ENCODE data around the gene ALOX15.

The ALOX15 gene

DNA sequence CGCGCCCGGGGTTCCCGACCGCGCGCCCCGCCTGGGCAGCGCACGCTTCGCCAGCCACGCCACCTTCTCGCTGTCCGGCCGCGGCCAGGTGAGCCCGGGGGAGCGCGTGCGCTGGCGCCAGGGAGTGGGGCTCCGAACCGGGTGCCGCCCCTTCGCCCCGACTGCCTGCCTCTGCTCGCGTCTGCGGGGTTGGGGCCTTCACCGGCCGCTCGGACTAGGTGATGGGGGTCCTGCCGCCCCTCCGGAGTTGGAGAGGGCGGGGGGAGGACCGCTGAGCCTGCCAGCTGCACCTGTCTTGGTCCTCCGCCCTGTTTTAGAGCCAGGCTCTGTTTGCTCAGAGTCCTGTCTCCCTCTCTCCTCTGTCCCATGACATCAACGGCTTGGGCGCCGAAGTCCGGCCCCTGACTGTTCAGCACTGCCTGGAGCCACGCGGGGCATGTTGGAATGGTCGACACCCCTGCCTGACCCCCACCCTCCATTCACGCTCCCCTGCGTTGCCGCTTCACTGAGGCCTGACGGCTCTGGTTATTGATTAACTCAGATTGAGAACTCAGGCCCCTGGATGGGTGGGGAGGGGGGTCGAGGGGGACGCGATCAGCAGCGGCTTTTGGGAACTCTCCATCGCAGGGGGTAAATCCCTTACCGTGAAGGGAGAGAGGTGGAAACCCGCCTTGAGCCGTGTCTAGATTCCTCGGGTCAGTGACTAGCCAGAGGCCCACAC, 56.4 kb downstream of the ALOX15 start:
- no peak overlapping the region for H3K4me3 ChIP-seq (ENCODE audit: low read depth, low read length)
- DNase-seq (ENCODE audit: low read depth, low spot score), result no peak
- TF ChIP-seq CTCF (IDR thresholded peaks at IDR 0.05; ENCODE audit: low read depth, low read length), result no peak
- in situ Hi-C loops (cut with HindIII; ENCODE audit: low sequenced_read_pairs), result no loop called here

GRCh38 chr17:4584101-4584916, 57.2 kb downstream of the ALOX15 start, which contains the start of gene SMTNL2:
Gene SMTNL2 (plus strand): TSS chr17:4584529. CDS start chr17:4584606, 77 bp downstream.
- H3K4me3 ChIP-seq (ENCODE audit: low read depth, low read length), result no peak within 1 kb of the TSS
- in situ Hi-C loops (cut with HindIII; ENCODE audit: low sequenced_read_pairs), result no loop called here
- no peak for DNase-seq (ENCODE audit: low read depth, low spot score)
- TF ChIP-seq CTCF (IDR thresholded peaks at IDR 0.05; ENCODE audit: low read depth, low read length), result no peak

DNA sequence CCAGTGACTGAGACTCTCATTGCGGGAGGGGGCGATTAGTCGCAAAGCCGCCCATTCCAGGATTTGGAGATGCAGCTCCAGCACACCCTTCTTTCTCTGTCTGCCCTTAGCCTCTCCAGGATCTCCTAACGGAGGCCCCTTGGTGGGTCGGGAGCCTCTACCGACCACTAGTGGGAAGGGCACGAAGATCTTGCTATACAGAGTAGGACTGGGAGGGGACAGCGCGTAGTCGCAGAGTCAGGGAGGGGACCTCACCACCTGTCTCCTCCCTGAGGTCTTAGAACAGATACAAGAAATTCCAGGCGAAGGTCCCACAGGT, 57.7 kb downstream of the ALOX15 start:
- DNase-seq (ENCODE audit: low read depth, low spot score), result no peak
- TF ChIP-seq CTCF (IDR thresholded peaks at IDR 0.05; ENCODE audit: low read depth, low read length), result peak; percentile 47
- no peak overlapping the region for H3K4me3 ChIP-seq (ENCODE audit: low read depth, low read length)
- in situ Hi-C loops (cut with HindIII; ENCODE audit: low sequenced_read_pairs), result no loop called here

DNA sequence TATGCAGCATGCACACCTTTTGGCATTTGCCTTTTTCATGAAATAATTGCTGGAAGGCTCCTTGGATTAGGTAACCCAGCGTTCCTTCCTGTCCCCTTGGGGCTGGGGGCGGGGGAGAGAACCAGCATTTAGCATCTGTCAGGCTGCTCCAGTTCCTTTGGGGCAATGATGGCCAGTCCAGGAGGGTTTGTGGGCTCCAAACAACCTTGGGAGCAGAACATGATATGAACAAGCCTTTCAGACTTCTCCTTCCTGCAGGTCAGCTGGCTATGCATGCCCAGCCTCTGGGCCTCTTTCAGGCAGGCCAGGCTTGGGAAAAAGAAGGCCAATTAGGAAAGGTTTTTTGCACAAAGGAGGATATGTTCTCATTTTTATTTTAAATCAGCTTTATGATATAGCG, 58.3 kb downstream of the ALOX15 start:
- no peak for DNase-seq (ENCODE audit: low read depth, low spot score)
- TF ChIP-seq CTCF (IDR thresholded peaks at IDR 0.05; ENCODE audit: low read depth, low read length), result no peak
- in situ Hi-C loops (cut with HindIII; ENCODE audit: low sequenced_read_pairs), result no loop called here

DNA sequence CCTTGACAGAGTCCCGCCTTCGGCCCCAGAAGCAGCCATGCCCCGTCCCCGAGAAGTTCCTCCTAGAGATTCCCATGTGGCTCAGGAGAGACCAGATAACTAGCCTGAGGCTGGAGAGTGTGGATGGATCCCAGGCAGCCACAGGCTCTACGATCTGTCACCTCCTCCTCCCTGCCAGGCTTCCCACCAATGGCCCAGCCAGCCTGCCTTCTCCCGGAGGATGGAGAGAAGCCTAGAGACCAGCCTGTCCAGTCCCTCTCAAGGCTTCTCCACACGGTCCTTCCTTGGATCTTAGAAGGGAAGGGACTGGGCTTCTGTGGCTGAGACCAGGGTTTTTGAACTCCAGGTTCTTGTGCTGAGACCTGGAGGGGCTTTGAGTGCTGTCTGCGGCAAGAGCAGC, 58.8 kb downstream of the ALOX15 start:
- H3K4me3 ChIP-seq (ENCODE audit: low read depth, low read length), result no peak overlapping the region
- in situ Hi-C loops (cut with HindIII; ENCODE audit: low sequenced_read_pairs), result no loop called here
- no peak for TF ChIP-seq CTCF (IDR thresholded peaks at IDR 0.05; ENCODE audit: low read depth, low read length)
- DNase-seq (ENCODE audit: low read depth, low spot score), result no peak

More for the DNA sequence above, 58.3 kb downstream of the ALOX15 start:
- H3K4me3 ChIP-seq (ENCODE audit: low read depth, low read length), result no peak overlapping the region

- no peak overlapping the region for H3K4me3 ChIP-seq (ENCODE audit: low read depth, low read length)
- TF ChIP-seq CTCF (IDR thresholded peaks at IDR 0.05; ENCODE audit: low read depth, low read length), result no peak
- DNase-seq (ENCODE audit: low read depth, low spot score), result no peak
- in situ Hi-C loops (cut with HindIII; ENCODE audit: low sequenced_read_pairs), result no loop called here
Observed at GRCh38 chr17:4582101-4582501, 59.4 kb downstream of the ALOX15 start.
